H1 (cell line): ENCODE data around the gene NPAS4. TPM values are rescaled to one million over a fixed set of nuclear protein-coding genes. Genes with fewer than 3 reads are reported as not detected.

Experiments used
- CTCF ChIA-PET: fragments of 300-600 bp; sonication (Branson Sonifier 250); formaldehyde crosslinking; loops from one replicate; lab custom pipeline; 2021; ENCODE audit not compliant: partially characterized antibody; lab: Charles Lee
- POLR2A ChIA-PET: fragments of 300-600 bp; sonication (Branson Sonifier 250); formaldehyde crosslinking; loops from one replicate; lab custom pipeline; 2021; ENCODE audit warnings: inconsistent platforms; ENCODE audit not compliant: partially characterized antibody; lab: Charles Lee
- DNase-seq, 2 experiments: peaks; one replicate each; pipeline versions ENCODE4 v3.0.0 to v3.0.0-alpha.2; 2010 to 2022; ENCODE audit warnings: low spot score in 2 of 2, low read depth in 1 of 2, mixed read lengths in 1 of 2
- FAIRE-seq: peaks from 2 replicates; lab custom pipeline; 2011; peaks lifted over from hg19 to GRCh38; lab: Jason Lieb, UNC
- H2AFZ ChIP-seq: 2 replicates; pipeline ENCODE4 v1.8.1; 2012; ENCODE audit warnings: low read length, inconsistent platforms
- H2AK5ac ChIP-seq: 2 replicates; pipeline ENCODE4 v1.6.1; 2013; ENCODE audit warnings: low read depth, low read length
- H2BK120ac ChIP-seq: replicated peaks from 2 replicates; pipeline ENCODE3; 2013; ENCODE audit warnings: low read depth, low read length, inconsistent platforms
- H2BK12ac ChIP-seq: 2 replicates; pipeline ENCODE4 v1.6.1; 2013; ENCODE audit warnings: low read depth, low read length
- H2BK15ac ChIP-seq: 2 replicates; pipeline ENCODE4 v1.6.1; 2013; ENCODE audit warnings: low read length
- H2BK20ac ChIP-seq: 2 replicates; pipeline ENCODE4 v1.6.1; 2013; ENCODE audit warnings: low read length
- H2BK5ac ChIP-seq: 2 replicates; pipeline ENCODE4 v1.6.1; 2013; ENCODE audit warnings: low read depth, low read length
- H3K14ac ChIP-seq: 2 replicates; pipeline ENCODE4 v1.6.1; 2013; ENCODE audit warnings: inconsistent platforms; ENCODE audit not compliant: insufficient read length
- H3K18ac ChIP-seq: 2 replicates; pipeline ENCODE4 v1.6.1; 2013; ENCODE audit warnings: low read length; ENCODE audit errors: extremely low read depth
- H3K23ac ChIP-seq: 2 replicates; pipeline ENCODE4 v1.6.1; 2013; ENCODE audit warnings: inconsistent platforms; ENCODE audit not compliant: insufficient read length
- H3K23me2 ChIP-seq: 2 replicates; pipeline ENCODE4 v1.6.1; 2013; ENCODE audit warnings: low read depth, low read length
- H3K27ac ChIP-seq: 2 replicates; pipeline ENCODE4 v1.6.1; 2011; ENCODE audit warnings: low read depth, low read length, inconsistent platforms
- H3K27me3 ChIP-seq, 4 experiments: replicated peaks in 1 of 4; 1 replicate in 1 of 4; 2 replicates in 3 of 4; pipeline versions ENCODE4 v1.6.1 to v1.8.1; 2011 to 2013; ENCODE audit warnings: low read length in 3 of 4, mild to moderate bottlenecking in 3 of 4, inconsistent platforms in 2 of 4, mixed read lengths in 2 of 4, moderate library complexity in 1 of 4; ENCODE audit not compliant: control insufficient read depth in 3 of 4, insufficient read depth in 3 of 4; ENCODE audit errors: extremely low read depth in 1 of 4
- H3K36me3 ChIP-seq, 4 experiments: 2 replicates each; pipeline versions ENCODE4 v1.6.1 to v1.8.1; 2011 to 2013; ENCODE audit warnings: mild to moderate bottlenecking in 4 of 4, low read length in 3 of 4, moderate library complexity in 2 of 4, control low read depth in 1 of 4, inconsistent platforms in 1 of 4; ENCODE audit not compliant: insufficient read depth in 4 of 4, control insufficient read depth in 2 of 4
- H3K4ac ChIP-seq: replicated peaks from 2 replicates; pipeline ENCODE3; 2013; ENCODE audit warnings: low read length, low read depth, mixed read lengths, inconsistent platforms; ENCODE audit not compliant: insufficient read length
- H3K4me1 ChIP-seq, 4 experiments: replicated peaks in 1 of 4; 1 replicate in 1 of 4; 2 replicates in 3 of 4; pipeline versions ENCODE4 v1.6.1 to v1.8.1; 2011 to 2013; ENCODE audit warnings: low read length in 3 of 4, inconsistent platforms in 2 of 4, mixed read lengths in 1 of 4; ENCODE audit not compliant: insufficient read depth in 4 of 4, control insufficient read depth in 3 of 4
- H3K4me2 ChIP-seq, 2 experiments: 2 replicates each; pipeline versions ENCODE4 v1.6.1 to v1.8.1; 2011 to 2013; ENCODE audit warnings: low read depth in 2 of 2, low read length in 2 of 2, control low read depth in 1 of 2, inconsistent platforms in 1 of 2, mild to moderate bottlenecking in 1 of 2; ENCODE audit not compliant: insufficient read depth in 1 of 2
- H3K4me3 ChIP-seq, 4 experiments: fragments of 200-600, 300-600 bp in 1 of 4; sonication (generic), shearing (Covaris generic), sonication (Bioruptor Twin) in 1 of 4; 2 replicates each; pipeline versions ENCODE4 v1.5.1 to v1.8.1; 2011 to 2016; ENCODE audit warnings: low read length in 4 of 4, low read depth in 3 of 4, control low read depth in 2 of 4, inconsistent platforms in 2 of 4, mild to moderate bottlenecking in 2 of 4, mixed read lengths in 1 of 4, moderate library complexity in 1 of 4; ENCODE audit not compliant: insufficient read depth in 2 of 4; ENCODE audit errors: extremely low read depth in 1 of 4
- H3K56ac ChIP-seq: replicated peaks from 2 replicates; pipeline ENCODE3; 2013; ENCODE audit warnings: low read depth, mild to moderate bottlenecking, mixed read lengths, low read length, inconsistent platforms; ENCODE audit not compliant: insufficient read length
- H3K79me1 ChIP-seq: 2 replicates; pipeline ENCODE4 v1.6.1; 2013; ENCODE audit warnings: low read depth, low read length, control low read depth
- H3K79me2 ChIP-seq, 2 experiments: 2 replicates each; pipeline versions ENCODE4 v1.6.1 to v1.8.1; 2012 to 2013; ENCODE audit warnings: low read length in 2 of 2, mild to moderate bottlenecking in 2 of 2, inconsistent platforms in 1 of 2; ENCODE audit not compliant: insufficient read depth in 2 of 2, control insufficient read depth in 1 of 2
- H3K9ac ChIP-seq, 4 experiments: replicated peaks in 1 of 4; 1 replicate in 1 of 4; 2 replicates in 3 of 4; pipeline versions ENCODE4 v1.6.1 to v1.8.1; 2011 to 2013; ENCODE audit warnings: low read depth in 3 of 4, low read length in 3 of 4, control low read depth in 2 of 4, mild to moderate bottlenecking in 2 of 4, moderate library complexity in 2 of 4, inconsistent platforms in 1 of 4; ENCODE audit errors: extremely low read depth in 1 of 4
- H3K9me3 ChIP-seq, 2 experiments: 2 replicates each; pipeline versions ENCODE4 v1.6.1 to v1.8.1; 2012 to 2013; ENCODE audit warnings: mild to moderate bottlenecking in 2 of 2, moderate library complexity in 2 of 2, control low read depth in 1 of 2, inconsistent platforms in 1 of 2, low read depth in 1 of 2, low read length in 1 of 2, mixed read lengths in 1 of 2; ENCODE audit not compliant: insufficient read depth in 2 of 2
- H4K20me1 ChIP-seq, 2 experiments: replicated peaks in 1 of 2; 2 replicates each; pipeline versions ENCODE3 to v1.8.1; 2011 to 2013; ENCODE audit warnings: inconsistent platforms in 2 of 2, low read length in 2 of 2, mild to moderate bottlenecking in 1 of 2; ENCODE audit not compliant: insufficient read depth in 2 of 2, control insufficient read depth in 1 of 2
- H4K5ac ChIP-seq: 2 replicates; pipeline ENCODE4 v1.6.1; 2013; ENCODE audit warnings: low read length, low read depth, mixed read lengths, inconsistent platforms; ENCODE audit not compliant: insufficient read length
- H4K8ac ChIP-seq: 2 replicates; pipeline ENCODE4 v1.8.0; 2013; ENCODE audit warnings: mild to moderate bottlenecking, moderate library complexity, low read length, inconsistent platforms; ENCODE audit not compliant: insufficient read depth; ENCODE audit errors: extremely low read depth
- H4K91ac ChIP-seq: replicated peaks from 2 replicates; pipeline ENCODE3; 2013; ENCODE audit warnings: low read length, mixed read lengths, inconsistent platforms; ENCODE audit not compliant: insufficient read length
- ATF3 ChIP-seq: IDR thresholded peaks from 2 replicates; pipeline ENCODE4 v1.6.1; 2011; ENCODE audit warnings: low read depth, mild to moderate bottlenecking, low read length; ENCODE audit not compliant: insufficient read depth
- CEBPB ChIP-seq: IDR thresholded peaks from 2 replicates; pipeline ENCODE4 v1.6.1; 2012; ENCODE audit warnings: low read depth, low read length
- CREB1 ChIP-seq: IDR thresholded peaks from 2 replicates; pipeline ENCODE4 v1.6.1; 2012; ENCODE audit warnings: inconsistent platforms
- CTCF ChIP-seq, 3 experiments: IDR thresholded peaks; 1 replicate in 2 of 3; 2 replicates in 1 of 3; pipeline versions ENCODE4 v1.5.1 to v1.6.1; 2011; ENCODE audit warnings: low read length in 3 of 3, mild to moderate bottlenecking in 3 of 3, inconsistent platforms in 2 of 3, low read depth in 1 of 3, moderate library complexity in 1 of 3; ENCODE audit not compliant: insufficient read depth in 1 of 3; ENCODE audit errors: control extremely low read depth in 1 of 3
- EGR1 ChIP-seq: IDR thresholded peaks from 2 replicates; pipeline ENCODE4 v1.6.1; 2011; ENCODE audit warnings: low read depth, low read length, borderline replicate concordance
- KDM5A ChIP-seq: fragments of 200-600 bp; IDR thresholded peaks from 2 replicates; pipeline ENCODE4 v1.7.1; 2012; ENCODE audit warnings: mild to moderate bottlenecking, low read length, inconsistent platforms, mixed read lengths
- SIN3A ChIP-seq, 2 experiments: IDR thresholded peaks in 1 of 2; conservative IDR thresholded peaks in 1 of 2; 2 replicates each; pipeline ENCODE4 v1.6.1; 2011 to 2012; ENCODE audit warnings: low read length in 2 of 2, improper control_type of control experiment in 1 of 2, low read depth in 1 of 2, mild to moderate bottlenecking in 1 of 2
- SP1 ChIP-seq: IDR thresholded peaks from 2 replicates; pipeline ENCODE4 v1.6.1; 2011; ENCODE audit warnings: low read depth, low read length
- WGBS, 2 experiments: shearing (Covaris generic) in 1 of 2; methylation state at CpG; one replicate each; pipeline versions ENCODE4 v1.1.6 to v1.1.7; 2013 to 2015; ENCODE audit warnings: low lambda C conversion rate in 2 of 2, mixed read lengths in 2 of 2, inconsistent platforms in 1 of 2, low coverage in 1 of 2, missing lambda C conversion rate in 1 of 2; ENCODE audit not compliant: insufficient replicate concordance in 2 of 2, insufficient coverage in 1 of 2, insufficient read length in 1 of 2; ENCODE audit errors: extremely low coverage in 1 of 2, missing lambda C conversion rate in 1 of 2; 5-methylcytosine and 5-hydroxymethylcytosine counted together
- polyA plus RNA-seq, 7 experiments: library from polyadenylated mRNA; depleted of rRNA in 3 of 7; stranded (reverse) in 5 of 7; unstranded in 2 of 7; fragments of >200 nt in 5 of 7; fragments of 200-250 nt in 2 of 7; gene quantifications; 1 replicate in 5 of 7; 2 replicates in 1 of 7; 4 replicates in 1 of 7; pipeline versions ENCODE4 v1.2.1 to v1.2.3, GENCODE V29; 2011 to 2013; ENCODE audit warnings: missing spikeins in 2 of 7, mixed read lengths in 2 of 7
- total RNA-seq: library from RNA; stranded (reverse); fragmentation: NEBNext Ultra II Directional; extraction: Animal tissue kit (Norgen Biotek cat#: 25700); gene quantifications from 2 replicates; pipeline ENCODE4 v1.2.1, GENCODE V29; 2021

Gene NPAS4
- total and polyA plus RNA-seq, 2 of the 8 experiments (the other 6 are each of a cell fraction or from before 2014, with no cell fraction given): 0.73 to 0.99 TPM

DNA sequence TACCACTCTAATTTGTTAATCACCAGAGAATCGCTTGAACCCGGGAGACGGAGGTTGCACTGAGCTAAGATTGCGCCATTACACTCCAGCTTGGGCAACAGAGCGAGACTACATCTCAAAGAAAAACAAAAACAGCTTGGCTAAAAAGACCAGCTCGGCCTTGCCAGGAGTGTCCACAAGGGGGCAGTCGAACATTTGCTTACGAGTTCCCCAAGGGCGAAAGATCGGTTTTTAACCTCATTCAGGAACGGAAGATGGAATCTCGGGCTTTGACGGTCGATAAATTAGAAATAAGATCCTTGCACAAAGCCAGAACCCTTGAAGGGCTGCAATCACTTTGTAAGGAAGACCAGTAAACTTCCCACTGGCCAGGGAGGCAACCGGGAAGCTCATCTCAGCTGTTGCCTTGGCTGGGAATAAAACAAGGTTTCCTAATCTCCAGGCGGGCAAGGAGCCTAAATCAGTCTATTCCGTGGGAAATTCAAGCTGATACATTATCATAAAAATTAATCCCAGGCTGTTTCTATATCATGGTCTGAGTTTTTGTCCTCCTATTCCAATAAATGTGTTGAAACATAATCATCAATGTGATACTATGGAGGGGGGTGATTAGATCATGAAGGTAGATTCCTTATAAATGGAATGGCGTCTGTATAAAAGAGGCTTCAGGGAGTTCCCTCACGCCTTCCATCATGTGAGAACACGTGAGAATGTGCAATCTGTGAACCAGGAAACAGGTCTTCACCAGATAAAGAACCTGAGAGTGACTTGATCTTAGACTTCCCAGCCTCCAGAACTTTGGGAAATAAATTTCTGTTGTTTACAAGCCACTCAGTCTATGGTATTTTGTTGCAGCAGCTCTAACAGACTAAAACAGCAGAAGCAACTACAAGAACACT lies 34.4 kb upstream of the NPAS4 start:
- H2BK120ac ChIP-seq: peak overlapping the region; percentile 17
- H3K4ac ChIP-seq: no peak overlapping the region
- H4K5ac ChIP-seq: no peak overlapping the region
- peak; percentile 75 for FAIRE-seq
- ChIA-PET POLR2A (interaction anchor here (0.6 to 2.4 kb wide), 9 partner anchors 12 to 966 kb away, joined by 3 to 8 read pairs (median 5); partner anchors contain the start of genes BRMS1, DPP3, MRPL11 and RBM4B), CTCF (interaction anchor here (0.5 to 8.6 kb wide), 42 partner anchors 8 to 705 kb away, joined by 3 to 100 read pairs (median 6); partner anchors contain the start of genes B4GAT1, DPP3, MRPL11 and NPAS4)
- no peak overlapping the region for H3K14ac ChIP-seq
- peak overlapping the region; percentile 100 for H2AFZ ChIP-seq
- no peak overlapping the region for H3K56ac ChIP-seq
- no peaks in the 10 kb centered on the region for H3K79me1 ChIP-seq
- no peaks in the 10 kb centered on the region for H3K79me2 ChIP-seq
- no peak overlapping the region for H2AK5ac ChIP-seq
- no peaks in the 10 kb centered on the region for H3K36me3 ChIP-seq
- no peak overlapping the region for H4K8ac ChIP-seq
- H3K9me3 ChIP-seq: no peaks in the 10 kb centered on the region
- no peak overlapping the region for H3K27ac ChIP-seq
- H4K91ac ChIP-seq: no peak overlapping the region
- H3K27me3 ChIP-seq: no peaks in the 10 kb centered on the region
- peak overlapping the region in 3 of 4 experiments; percentile 16 to 46 (median 23); a peak in 6 of 8 replicates for H3K4me3 ChIP-seq
- no peaks in the 10 kb centered on the region for H4K20me1 ChIP-seq
- H2BK5ac ChIP-seq: no peak overlapping the region
- 30% methylated on average over 20 of the region's 20 CpGs; no CpG with 5 or more reads in 1 of the 2 experiments for WGBS, 2 experiments
- H3K9ac ChIP-seq: no peak overlapping the region
- no peaks in the 10 kb centered on the region for H3K23me2 ChIP-seq
- H3K23ac ChIP-seq: no peak overlapping the region
- DNase-seq: peak; percentile 75 to 97
- peak overlapping the region; percentile 29 to 65; a peak in 3 of 4 replicates for H3K4me2 ChIP-seq
- H3K18ac ChIP-seq: peak overlapping the region; percentile 75; the same call in 1 of the 2 replicates
- no peaks in the 10 kb centered on the region for H3K4me1 ChIP-seq
- H2BK12ac ChIP-seq: no peak overlapping the region
- no peak overlapping the region for H2BK15ac ChIP-seq
- H2BK20ac ChIP-seq: no peak overlapping the region
- TF ChIP-seq KDM5A (no peak), CEBPB (peak; percentile 97), SP1 (0 out of 2 replicates have a peak, but pooled peaks have one; percentile 15), CTCF (IDR thresholded peaks at IDR 0.05; ENCODE audit: control extremely low read depth in 1 of 3, insufficient read depth in 1 of 3, low read depth in 1 of 3, low read length in 3 of 3) (peak; percentile 79 to 99 (median 89)), ATF3 (no peak), SIN3A (conservative IDR thresholded peaks at IDR 0.05 in 1 of 2, IDR thresholded peaks at IDR 0.05 in 1 of 2; ENCODE audit: low read depth in 1 of 2, low read length in 2 of 2) (0 out of 4 replicates have a peak, but pooled peaks of 1 of the 2 experiments have one; percentile 44), CREB1 (peak; percentile 68; the same call in 1 of the 2 replicates), EGR1 (no peak)
